Measurements from ENCODE around the gene SH3RF3. TPM values are rescaled to one million over a fixed set of nuclear protein-coding genes. Genes with fewer than 3 reads are reported as not detected.

SH3RF3 gene
- polyA plus RNA-seq, 1 of the 3 experiments (the other 2 are of a cell fraction), result 1.9 TPM

GRCh38 chr2:109285244-109285651 lies 156.2 kb downstream of the SH3RF3 start:
- H3K36me3 ChIP-seq (replicated peaks in 1 of 2; ENCODE audit: control insufficient read depth in 1 of 2, insufficient read depth in 2 of 2, low read length in 1 of 2), result no peaks in the 10 kb centered on the region
- H3K9me2 ChIP-seq, result no peaks in the 10 kb centered on the region
- H3K4me3 ChIP-seq (ENCODE audit: low read depth in 2 of 2, low read length in 1 of 2), result no peak overlapping the region
- DNase-seq, result no peak
- WGBS (ENCODE audit: low lambda C conversion rate), result 81% methylated on average over 9 of the region's 11 CpGs
- H3K4me1 ChIP-seq (ENCODE audit: control insufficient read depth in 1 of 2, insufficient read depth in 2 of 2, low read depth in 1 of 2, low read length in 1 of 2), result peaks cover 0 to 47% of the 10 kb centered on the region in 2 experiments; a peak in 1 of 4 replicates
- ChIA-PET CTCF (interaction anchor here (1.0 to 1.3 kb wide), 4 partner anchors 20 to 224 kb away, joined by 3 to 4 read pairs (median 3); partner anchors contain the start of gene SH3RF3), POLR2A (interaction anchor here (2.1 kb wide), 1 partner anchor 114 kb away, joined by 5 read pairs; no protein-coding TSS in a partner anchor)
- no peak overlapping the region for H2AFZ ChIP-seq (ENCODE audit: low read depth)
- H3K27me3 ChIP-seq (ENCODE audit: insufficient read depth), result no peaks in the 10 kb centered on the region
- peaks cover 29% of the 10 kb centered on the region for H4K20me1 ChIP-seq (ENCODE audit: insufficient read depth)
- TF ChIP-seq NFIC (IDR thresholded peaks at IDR 0.05; ENCODE audit: borderline replicate concordance) (no peak), MXI1 (IDR thresholded peaks at IDR 0.05; ENCODE audit: low read depth, low read length) (no peak), RFX5 (IDR thresholded peaks at IDR 0.05; ENCODE audit: low read length) (no peak), IRF3 (IDR thresholded peaks at IDR 0.05; ENCODE audit: low read depth, low read length) (no peak), POLR2AphosphoS5 (IDR thresholded peaks at IDR 0.05; ENCODE audit: low read depth, low read length) (no peak), ELF1 (IDR thresholded peaks at IDR 0.05) (no peak), ZBTB33 (IDR thresholded peaks at IDR 0.05; ENCODE audit: borderline replicate concordance, low read depth) (no peak), NRF1 (IDR thresholded peaks at IDR 0.05; ENCODE audit: low read depth, low read length) (no peak), CTCF (IDR thresholded peaks at IDR 0.05) (no peak), TEAD4 (IDR thresholded peaks at IDR 0.05; ENCODE audit: borderline replicate concordance, insufficient read depth) (no peak), GABPA (IDR thresholded peaks at IDR 0.05; ENCODE audit: low read depth) (no peak)
- TF ChIP-seq, protein P1, sequence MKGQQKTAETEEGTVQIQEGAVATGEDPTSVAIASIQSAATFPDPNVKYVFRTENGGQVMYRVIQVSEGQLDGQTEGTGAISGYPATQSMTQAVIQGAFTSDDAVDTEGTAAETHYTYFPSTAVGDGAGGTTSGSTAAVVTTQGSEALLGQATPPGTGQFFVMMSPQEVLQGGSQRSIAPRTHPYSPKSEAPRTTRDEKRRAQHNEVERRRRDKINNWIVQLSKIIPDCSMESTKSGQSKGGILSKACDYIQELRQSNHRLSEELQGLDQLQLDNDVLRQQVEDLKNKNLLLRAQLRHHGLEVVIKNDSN (IDR thresholded peaks at IDR 0.05; ENCODE audit: borderline replicate concordance, low read depth), result no peak
- TF ChIP-seq, protein P2, sequence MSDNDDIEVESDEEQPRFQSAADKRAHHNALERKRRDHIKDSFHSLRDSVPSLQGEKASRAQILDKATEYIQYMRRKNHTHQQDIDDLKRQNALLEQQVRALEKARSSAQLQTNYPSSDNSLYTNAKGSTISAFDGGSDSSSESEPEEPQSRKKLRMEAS (IDR thresholded peaks at IDR 0.05; ENCODE audit: low read depth), result no peak
- no peaks in the 10 kb centered on the region for H3F3A ChIP-seq (replicated peaks; ENCODE audit: insufficient read depth)
- no peak overlapping the region for H3K9ac ChIP-seq
- peaks cover 14% of the 10 kb centered on the region; the same call in 1 of the 2 replicates for H3K79me2 ChIP-seq (ENCODE audit: insufficient read depth)
- peak overlapping the region in 1 of 2 experiments; percentile 68; a peak in 2 of 4 replicates for H3K27ac ChIP-seq (ENCODE audit: low read depth in 2 of 2, low read length in 1 of 2)
- H3K4me2 ChIP-seq, result no peak overlapping the region
- H3K9me3 ChIP-seq, result no peaks in the 10 kb centered on the region

All from SK-N-SH (cell line).